Jurkat, Clone E6-1 (cell line): ENCODE results near the gene ARHGAP31.
"Not testable (repeated sequence)": the region's sequence is repeated elsewhere in the genome, so short reads cannot be mapped to it uniquely, and the experiment has no call there.

ENCODE experiments used
- DNase-seq: peaks from one replicate; pipeline ENCODE4 v3.0.0-alpha.2; 2011; ENCODE audit warnings: low read depth, low spot score
- H3K4me3 ChIP-seq: 2 replicates; pipeline ENCODE4 v1.5.1; 2011; ENCODE audit warnings: mild to moderate bottlenecking, low read length, control low read depth, moderate library complexity

Gene ARHGAP31

DNA sequence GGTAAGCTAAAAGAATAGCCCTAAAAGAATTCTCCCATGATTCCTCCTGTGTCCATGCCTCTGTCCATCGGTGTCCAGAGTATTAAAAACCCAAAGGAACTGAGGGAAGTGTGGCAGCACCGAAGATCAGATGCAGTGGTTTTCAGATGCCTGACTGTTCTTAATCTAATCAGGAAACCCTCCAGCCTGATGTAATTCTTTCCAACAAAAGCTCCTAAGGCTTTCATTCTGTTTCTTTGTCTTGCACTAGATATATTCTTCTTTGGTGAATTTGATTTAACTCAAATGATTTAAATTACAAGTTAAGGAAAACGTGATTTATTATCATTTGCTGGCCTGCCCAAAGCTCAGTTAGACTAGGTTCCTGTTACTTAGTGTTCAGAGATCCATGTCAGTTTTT, 71.2 kb downstream of the ARHGAP31 start:
- no peak for DNase-seq
- no peak overlapping the region for H3K4me3 ChIP-seq

- no peak overlapping the region for H3K4me3 ChIP-seq
- no peak for DNase-seq
Measured at GRCh38 chr3:119367000-119367399, 72.8 kb downstream of the ARHGAP31 start.

GRCh38 chr3:119368298-119368697, 74.1 kb downstream of the ARHGAP31 start:
- DNase-seq, result no peak
- H3K4me3 ChIP-seq, result no peak overlapping the region

DNA sequence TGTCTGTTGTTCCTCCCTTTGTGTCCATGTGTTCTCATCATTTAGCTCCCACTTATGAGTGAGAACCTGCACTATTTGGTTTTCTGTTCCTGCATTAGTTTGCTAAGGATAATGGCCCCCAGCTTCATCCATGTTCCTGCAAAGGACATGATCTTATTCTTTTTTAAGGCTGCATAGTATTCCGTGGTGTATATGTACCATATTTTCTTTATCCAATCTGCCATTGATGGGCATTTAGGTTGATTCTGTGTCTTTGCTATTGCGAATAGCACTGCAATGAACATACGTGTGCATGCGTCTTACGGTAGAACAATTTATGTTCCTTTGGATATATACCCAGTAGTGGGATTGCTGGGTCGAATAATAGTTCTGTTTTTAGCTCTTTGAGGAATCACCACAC, 77.6 kb downstream of the ARHGAP31 start:
- H3K4me3 ChIP-seq, DNase-seq: not testable (repeated sequence)

- H3K4me3 ChIP-seq, result no peak overlapping the region
- no peak for DNase-seq
Measured at GRCh38 chr3:119375106-119375505, 80.9 kb downstream of the ARHGAP31 start.

DNA sequence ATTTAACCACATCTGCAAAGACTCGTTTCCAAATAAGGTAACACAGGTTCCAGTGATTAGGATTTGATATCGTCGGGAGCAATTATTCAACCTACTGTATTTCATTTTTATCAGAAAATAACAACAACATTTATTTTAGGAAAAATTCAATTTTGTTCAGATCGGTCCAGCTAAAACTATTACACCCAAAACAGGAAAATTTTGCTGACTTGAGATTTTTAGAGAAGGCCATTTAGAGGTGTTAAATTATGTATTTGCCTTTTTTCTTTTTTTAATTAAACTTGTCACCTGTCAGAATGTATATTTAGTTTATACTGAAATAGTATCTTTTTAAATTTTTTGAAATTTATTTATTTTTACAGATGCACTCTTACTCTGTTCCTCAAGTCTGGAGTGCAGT, 81.3 kb downstream of the ARHGAP31 start:
- no peak for DNase-seq
- no peak overlapping the region for H3K4me3 ChIP-seq

GRCh38 chr3:119376758-119377157, 82.6 kb downstream of the ARHGAP31 start:
- H3K4me3 ChIP-seq, result no peak overlapping the region
- no peak for DNase-seq

GRCh38 chr3:119378259-119378803, 84.1 kb downstream of the ARHGAP31 start:
- no peak for DNase-seq
- no peak overlapping the region for H3K4me3 ChIP-seq

DNA sequence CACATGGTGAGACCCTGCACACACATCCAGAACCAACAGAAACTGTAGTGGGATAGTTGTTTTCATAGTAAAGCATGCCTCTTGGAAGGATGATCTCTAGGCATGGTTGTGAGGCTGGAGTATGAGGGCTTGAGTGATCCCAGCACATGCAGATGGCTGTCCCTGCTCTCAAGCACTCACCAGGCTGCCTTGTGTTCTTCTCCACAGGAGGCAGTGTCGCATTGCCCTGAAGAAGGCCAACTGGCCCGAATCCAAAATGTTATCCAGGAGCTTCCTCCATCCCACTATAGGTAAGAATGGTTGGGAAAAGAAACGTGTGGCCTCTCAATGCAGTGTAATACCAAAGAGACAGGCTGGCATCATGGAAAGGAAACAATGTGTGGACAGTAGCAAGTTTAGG, 86.5 kb downstream of the ARHGAP31 start:
- DNase-seq, result no peak
- no peak overlapping the region for H3K4me3 ChIP-seq

- no peak overlapping the region for H3K4me3 ChIP-seq
- no peak for DNase-seq
Measured at GRCh38 chr3:119382134-119382533, 88.0 kb downstream of the ARHGAP31 start.

DNA sequence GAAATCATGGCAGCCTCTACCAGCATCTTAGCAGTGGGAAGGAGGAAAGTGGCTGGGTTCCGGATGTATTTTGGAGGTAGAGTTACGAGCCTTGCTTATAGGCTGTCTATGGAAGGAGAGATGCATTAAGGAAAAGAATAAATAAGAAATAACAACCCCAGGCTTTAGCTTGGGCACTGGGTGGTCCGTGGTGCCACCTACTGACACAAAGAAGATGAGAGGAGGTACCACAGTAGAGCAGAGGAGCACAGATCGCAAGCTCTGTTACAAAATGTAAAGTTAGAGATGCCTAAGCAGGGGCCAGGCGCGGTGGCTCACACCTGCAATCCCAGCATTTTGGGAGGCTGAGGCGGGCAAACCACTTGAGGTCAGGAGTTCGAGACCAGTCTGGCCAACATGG, 94.4 kb downstream of the ARHGAP31 start:
- no peak overlapping the region for H3K4me3 ChIP-seq
- DNase-seq, result no peak

DNA sequence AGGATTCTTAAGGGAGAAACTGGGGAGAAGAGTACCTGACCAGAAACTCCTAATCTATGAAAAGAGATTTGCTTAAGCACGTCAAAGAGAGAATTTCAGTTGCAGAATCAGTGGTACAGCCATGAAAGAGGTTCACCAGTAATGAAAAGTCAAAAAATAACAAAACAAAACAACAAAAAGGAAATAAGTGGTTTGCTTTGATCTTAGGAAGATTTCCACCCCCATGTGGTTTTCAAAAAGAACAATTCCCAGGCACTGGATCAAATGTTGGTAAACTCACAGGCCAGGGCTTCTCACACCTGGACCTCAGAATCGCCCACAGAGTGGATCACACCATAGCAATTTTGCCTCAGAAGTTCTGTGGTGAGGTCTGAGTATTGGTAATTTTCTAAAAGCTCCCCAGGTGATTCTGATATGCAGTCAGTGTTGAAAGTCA, 101.8 kb downstream of the ARHGAP31 start:
- no peak overlapping the region for H3K4me3 ChIP-seq
- peak; percentile 15 for DNase-seq

DNA sequence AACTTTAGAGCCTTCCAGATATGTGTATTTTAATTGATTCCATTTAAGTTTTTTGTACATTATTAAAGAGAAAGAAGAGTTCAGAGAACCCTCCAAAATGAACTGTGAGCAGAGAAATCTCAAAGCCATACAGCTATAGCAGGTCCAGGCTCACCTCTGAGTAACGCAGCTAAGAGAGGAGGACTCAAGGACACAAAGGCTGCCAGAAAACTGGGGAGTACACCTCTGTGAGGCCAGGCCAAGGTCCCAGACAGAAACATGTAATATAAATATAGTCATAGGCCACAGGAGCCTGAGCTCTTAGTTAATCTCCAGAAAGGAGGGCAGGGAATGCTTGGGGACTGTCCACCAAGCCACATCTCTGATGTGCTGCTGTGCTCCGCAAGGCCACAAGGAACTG, 102.7 kb downstream of the ARHGAP31 start:
- no peak overlapping the region for H3K4me3 ChIP-seq
- DNase-seq, result no peak

GRCh38 chr3:119400466-119400865, 106.3 kb downstream of the ARHGAP31 start:
- DNase-seq, result no peak
- H3K4me3 ChIP-seq, result no peak overlapping the region

DNA sequence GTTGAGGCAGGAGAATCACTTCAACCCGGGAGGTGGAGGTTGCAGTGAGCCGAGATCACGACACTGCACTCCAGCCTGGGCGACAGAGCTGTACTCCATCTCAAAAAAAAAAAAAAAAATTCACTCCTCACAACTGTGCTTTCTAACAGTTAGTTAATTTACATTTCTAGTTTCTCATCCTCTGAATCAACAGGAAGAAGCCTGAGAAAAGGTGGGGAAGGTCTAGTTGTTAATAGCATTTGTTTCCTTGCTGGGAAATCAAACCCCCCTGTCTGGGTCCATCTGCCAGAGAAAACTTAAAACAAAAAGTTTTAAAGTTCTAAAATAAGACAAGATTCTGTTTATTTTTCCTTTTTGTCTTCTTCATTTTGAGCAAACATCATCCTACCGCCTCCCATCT, 106.9 kb downstream of the ARHGAP31 start:
- H3K4me3 ChIP-seq, result no peak overlapping the region
- no peak for DNase-seq

- no peak for DNase-seq
- H3K4me3 ChIP-seq, result no peak overlapping the region
Measured at GRCh38 chr3:119401503-119402440, 107.6 kb downstream of the ARHGAP31 start.

- no peak for DNase-seq
Measured at GRCh38 chr3:119402791-119403190, 108.6 kb downstream of the ARHGAP31 start.

DNA sequence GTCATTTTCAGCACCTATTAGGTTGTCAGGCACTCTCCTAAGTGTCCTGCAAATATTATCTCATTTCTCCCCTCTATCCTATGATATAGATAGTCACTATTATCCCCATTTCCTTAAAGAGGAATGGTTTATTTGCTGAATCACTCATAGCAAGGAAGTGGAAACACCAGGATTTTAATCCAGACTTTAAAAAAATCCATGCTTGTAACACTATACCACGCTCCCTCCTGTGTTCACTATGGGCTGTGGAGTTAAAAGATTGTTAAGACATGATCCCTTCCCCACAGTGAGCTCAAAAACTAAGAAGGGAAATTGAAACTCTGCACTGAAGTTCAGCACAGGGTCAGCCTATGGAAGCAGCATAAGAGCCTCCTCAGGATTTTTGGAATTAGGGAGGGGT, 109.0 kb downstream of the ARHGAP31 start:
- no peak overlapping the region for H3K4me3 ChIP-seq

More at GRCh38 chr3:119402791-119403190, 108.6 kb downstream of the ARHGAP31 start:
- H3K4me3 ChIP-seq, result no peak overlapping the region

GRCh38 chr3:119405315-119405714, 111.1 kb downstream of the ARHGAP31 start:
- H3K4me3 ChIP-seq, result no peak overlapping the region
- no peak for DNase-seq

More for the DNA sequence above, 109.0 kb downstream of the ARHGAP31 start:
- DNase-seq, result no peak

DNA sequence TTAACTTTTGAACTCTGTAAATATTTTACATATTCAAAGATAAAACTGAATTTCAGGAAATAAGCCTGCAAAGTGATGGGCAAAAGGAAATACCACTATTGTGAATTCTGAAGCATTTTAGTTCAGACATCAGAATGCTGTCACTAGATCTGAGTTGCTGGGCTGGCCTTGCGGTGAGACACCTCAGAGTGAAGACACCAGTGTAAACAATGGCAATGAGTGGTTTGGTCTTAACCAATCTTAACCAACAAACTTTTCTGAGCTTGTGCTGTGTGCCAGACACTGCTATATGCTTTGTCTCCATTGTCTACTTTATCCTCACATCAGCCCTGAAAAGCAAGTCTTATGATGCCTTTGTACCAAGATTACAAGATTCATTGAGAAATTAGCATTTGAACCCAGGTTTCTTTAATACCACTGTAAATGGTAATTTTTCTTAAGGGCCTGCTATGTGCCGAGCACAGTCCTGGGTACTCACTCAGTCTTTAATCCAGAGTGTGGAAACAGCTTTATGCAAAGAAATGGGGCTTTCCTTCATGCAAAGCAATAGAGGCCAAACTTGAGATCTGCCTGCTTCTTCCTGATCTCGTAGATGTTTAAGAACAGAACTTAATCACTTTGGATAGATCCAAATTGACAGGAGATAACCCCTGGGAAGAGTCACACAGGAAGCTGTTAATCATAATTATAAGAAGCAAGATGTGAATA, 114.2 kb downstream of the ARHGAP31 start:
- H3K4me3 ChIP-seq, result no peak overlapping the region
- no peak for DNase-seq
